SK-N-MC (cell line): ENCODE results near the gene DSCAML1.

ENCODE experiments used
- EZH2 ChIP-seq: fragments of 200-600 bp; sonication (generic); IDR thresholded peaks from one replicate; pipeline ENCODE4 v1.6.1; 2017; ENCODE audit warnings: antibody characterized with exemption
- FOXP2 ChIP-seq: optimal IDR thresholded peaks from 2 replicates; pipeline ENCODE3; 2011; ENCODE audit warnings: mild to moderate bottlenecking, moderate library complexity; ENCODE audit not compliant: insufficient read depth; ENCODE audit errors: extremely low read length, control extremely low read depth
- POLR2AphosphoS5 ChIP-seq: IDR thresholded peaks from 2 replicates; pipeline ENCODE4 v1.6.1; 2012; ENCODE audit warnings: mild to moderate bottlenecking, low read depth, low read length, borderline replicate concordance

- TF ChIP-seq POLR2AphosphoS5 (no peak), EZH2 (no peak), FOXP2 (no peak)
Measured at GRCh38 chr11:117380676-117381075, 416.3 kb downstream of the DSCAML1 start.
